Aorta (tissue), 5 donors: ENCODE measurements around the gene AHRR. TPM values are rescaled to one million over a fixed set of nuclear protein-coding genes. Genes with fewer than 3 reads are reported as not detected.

Experiments used
- ATAC-seq: fragments of 200-7000 bp; cut with Tn5 transposase; one replicate; pipeline ENCODE4 v1.9.1; 2022; ENCODE audit warnings: moderate library complexity; ENCODE audit not compliant: low FRiP score
- DNase-seq, 2 donors: peaks; one replicate each; pipeline ENCODE4 v3.0.0-alpha.2; 2020
- H3K27ac ChIP-seq, 2 donors: one replicate each; pipeline ENCODE4 v1.5.1; 2013; ENCODE audit warnings: low read length in 2 of 2, mild to moderate bottlenecking in 2 of 2, moderate library complexity in 2 of 2, control low read depth in 1 of 2, inconsistent platforms in 1 of 2, low read depth in 1 of 2
- H3K27me3 ChIP-seq, 2 donors: one replicate each; pipeline ENCODE4 v1.6.1; 2013; ENCODE audit warnings: control low read depth in 1 of 2, low read length in 1 of 2, mild to moderate bottlenecking in 1 of 2, moderate library complexity in 1 of 2; ENCODE audit not compliant: insufficient read depth in 2 of 2, control insufficient read depth in 1 of 2
- H3K36me3 ChIP-seq, 2 donors: one replicate each; pipeline ENCODE4 v1.6.1; 2013; ENCODE audit warnings: control low read depth in 1 of 2, low read length in 1 of 2, mild to moderate bottlenecking in 1 of 2; ENCODE audit not compliant: insufficient read depth in 2 of 2, control insufficient read depth in 1 of 2
- H3K4me1 ChIP-seq, 2 donors: one replicate each; pipeline ENCODE4 v1.6.1; 2013; ENCODE audit warnings: low read length in 2 of 2, control low read depth in 1 of 2, mild to moderate bottlenecking in 1 of 2, moderate library complexity in 1 of 2; ENCODE audit not compliant: insufficient read depth in 2 of 2, control insufficient read depth in 1 of 2
- H3K4me3 ChIP-seq, 2 donors: one replicate each; pipeline ENCODE4 v1.5.1; 2013; ENCODE audit warnings: low read length in 2 of 2, control low read depth in 1 of 2, mild to moderate bottlenecking in 1 of 2
- H3K9me3 ChIP-seq: one replicate; pipeline ENCODE4 v1.6.1; 2013; ENCODE audit warnings: mild to moderate bottlenecking, low read length; ENCODE audit not compliant: control insufficient read depth
- WGBS, 2 donors: extraction: QIAGEN DNeasy Blood & Tissue Kit; methylation state at CpG; one replicate each; pipeline ENCODE4 v1.1.7; 2013; 5-methylcytosine and 5-hydroxymethylcytosine counted together
- intact Hi-C, 2 donors: fragments of 100-400 bp; cut with DNase I; formaldehyde crosslinking; loops; one replicate each; pipeline versions ENCODE4 v1.14.2 to v1.15.0; 2022
- polyA plus RNA-seq, 2 donors: library from polyadenylated mRNA; stranded (reverse); fragments of 200-250 nt; gene quantifications; one replicate each; pipeline ENCODE4 v1.2.3, GENCODE V29; 2013
- total RNA-seq, 2 donors: library from RNA; stranded (reverse); fragmentation: NEBNext Ultra II Directional; extraction: Animal tissue kit (Norgen Biotek cat#: 25700); gene quantifications; one replicate each; pipeline ENCODE4 v1.2.1, GENCODE V29; 2021
- donor health status: healthy with polysubstance abuse.
- donor health status: Bipolar disorder and iron deficiency.
- donor health status: DM: no; HTN: no; CAD: no.
- donor health status: DM: no; HTN: no; CAD: no.
- donor health status: DM: yes; HTN: yes; CAD: no.

The AHRR gene
- total and polyA plus RNA-seq, 4 donors, result 0.13 to 3.8 (median 1.7) TPM

GRCh38 chr5:457195-457961, 135.9 kb downstream of the AHRR start:
- H3K36me3 ChIP-seq, result peaks cover 0 to 15% of the 10 kb centered on the region in 2 donors
- intact Hi-C loops, result no loop called here
- no peaks in the 10 kb centered on the region for H3K9me3 ChIP-seq
- H3K27me3 ChIP-seq, result no peaks in the 10 kb centered on the region
- ATAC-seq (no peak), DNase-seq (peak; percentile 40 to 63)
- no peak overlapping the region for H3K4me3 ChIP-seq
- H3K4me1 ChIP-seq, result no peaks in the 10 kb centered on the region
- 88 to 92% methylated on average over 19 of the region's 19 CpGs for WGBS, 2 donors
- no peak overlapping the region for H3K27ac ChIP-seq

- DNase-seq (peak; percentile 41 to 70), ATAC-seq (no peak)
- intact Hi-C loops, result no loop called here
- Histone ChIP-seq H3K27me3 (no peaks in the 10 kb centered on the region), H3K4me3 (no peak overlapping the region), H3K4me1 (no peaks in the 10 kb centered on the region), H3K36me3 (peaks cover 0 to 12% of the 10 kb centered on the region in 2 donors), H3K27ac (no peak overlapping the region), H3K9me3 (no peaks in the 10 kb centered on the region)
- 78 to 79% methylated on average over 17 of the region's 17 CpGs for WGBS, 2 donors
Observed at GRCh38 chr5:458547-459353, 137.2 kb downstream of the AHRR start.

GRCh38 chr5:459562-460272, 138.2 kb downstream of the AHRR start:
- DNase-seq, result peak; percentile 28 to 69
- no peak for ATAC-seq
- WGBS, 2 donors, result 95 to 96% methylated on average over 24 of the region's 24 CpGs
- Histone ChIP-seq H3K27me3 (no peaks in the 10 kb centered on the region), H3K9me3 (no peaks in the 10 kb centered on the region), H3K4me1 (no peaks in the 10 kb centered on the region), H3K36me3 (peaks cover 0 to 7% of the 10 kb centered on the region in 2 donors), H3K27ac (no peak overlapping the region), H3K4me3 (no peak overlapping the region)
- intact Hi-C loops, result no loop called here

GRCh38 chr5:460273-460625, 138.7 kb downstream of the AHRR start:
- no peak overlapping the region for H3K4me3 ChIP-seq
- H3K27me3 ChIP-seq, result no peaks in the 10 kb centered on the region
- H3K4me1 ChIP-seq, result no peaks in the 10 kb centered on the region
- H3K36me3 ChIP-seq, result peaks cover 0 to 7% of the 10 kb centered on the region in 2 donors
- no peak overlapping the region for H3K27ac ChIP-seq
- no peaks in the 10 kb centered on the region for H3K9me3 ChIP-seq
- DNase-seq (peak; percentile 36 to 52), ATAC-seq (no peak)
- 98% methylated on average over 8 of the region's 8 CpGs for WGBS, 2 donors
- intact Hi-C loops, result no loop called here

- Histone ChIP-seq H3K27ac (no peak overlapping the region), H3K36me3 (peaks cover 0 to 5% of the 10 kb centered on the region in 2 donors), H3K27me3 (no peaks in the 10 kb centered on the region), H3K9me3 (no peaks in the 10 kb centered on the region), H3K4me1 (no peaks in the 10 kb centered on the region), H3K4me3 (no peak overlapping the region)
- DNase-seq (peak; percentile 19 to 64), ATAC-seq (no peak)
- intact Hi-C loops, result no loop called here
- 96% methylated on average over 24 of the region's 24 CpGs for whole genome bisulfite sequencing, 2 donors
Observed at GRCh38 chr5:462051-462481, 140.6 kb downstream of the AHRR start.

- Histone ChIP-seq H3K27me3 (no peaks in the 10 kb centered on the region), H3K4me1 (no peaks in the 10 kb centered on the region), H3K36me3 (peaks cover 0 to 3% of the 10 kb centered on the region in 2 donors), H3K4me3 (no peak overlapping the region), H3K27ac (no peak overlapping the region), H3K9me3 (no peaks in the 10 kb centered on the region)
- 75 to 79% methylated on average over 7 of the region's 7 CpGs for WGBS, 2 donors
- intact Hi-C loops, result no loop called here
- ATAC-seq (no peak), DNase-seq (peak; percentile 9 to 11)
Observed at GRCh38 chr5:463301-463700, 141.8 kb downstream of the AHRR start.

GRCh38 chr5:463952-464351, 142.4 kb downstream of the AHRR start:
- H3K27me3 ChIP-seq, result no peaks in the 10 kb centered on the region
- 85 to 87% methylated on average over 18 of the region's 18 CpGs for WGBS, 2 donors
- no peaks in the 10 kb centered on the region for H3K9me3 ChIP-seq
- intact Hi-C loops, result no loop called here
- H3K4me3 ChIP-seq, result no peak overlapping the region
- H3K27ac ChIP-seq, result no peak overlapping the region
- ATAC-seq (no peak), DNase-seq (peak; percentile 46 to 49)
- H3K4me1 ChIP-seq, result no peaks in the 10 kb centered on the region
- peaks cover 0 to 3% of the 10 kb centered on the region in 2 donors for H3K36me3 ChIP-seq

- Histone ChIP-seq H3K27me3 (no peaks in the 10 kb centered on the region), H3K4me3 (no peak overlapping the region), H3K4me1 (no peaks in the 10 kb centered on the region), H3K9me3 (no peaks in the 10 kb centered on the region), H3K36me3 (peaks cover 0 to 3% of the 10 kb centered on the region in 2 donors), H3K27ac (no peak overlapping the region)
- 93 to 95% methylated on average over 19 of the region's 19 CpGs for WGBS, 2 donors
- ATAC-seq, result no peak
- intact Hi-C loops, result no loop called here
- DNase-seq, result peak; percentile 20 to 69
Observed at GRCh38 chr5:464446-464842, 142.9 kb downstream of the AHRR start.
